GM21447 (cell line): ENCODE measurements around the gene OR52N5.

Experiments used
- ATAC-seq: cut with Tn5 transposase; IDR thresholded peaks from one replicate; pipeline ENCODE4 v1.9.1; 2021; ENCODE audit not compliant: unreplicated experiment

OR52N5 gene

GRCh38 chr11:5726351-5726750 lies 56.8 kb downstream of the OR52N5 start:
- no peak for ATAC-seq
